Panc1 (cell line): Measurements from ENCODE around the gene CWC25. TPM values are rescaled to one million over a fixed set of nuclear protein-coding genes. Genes with fewer than 3 reads are reported as not detected.
"Not testable (repeated sequence)": the region's sequence is repeated elsewhere in the genome, so short reads cannot be mapped to it uniquely, and the experiment has no call there.

Experiments used
- ATAC-seq: fragments of 200-7000 bp; cut with Tn5 transposase; 2 replicates; pipeline ENCODE4 v1.9.1; 2020; ENCODE audit warnings: mild to moderate bottlenecking, moderate library complexity
- BruUV-seq: library from RNA; stranded (reverse); fragments of 400-500 nt; replicated peaks from 2 replicates; lab custom pipeline; 2021; lab: Mats Ljungman, UMichigan
- CTCF ChIA-PET: fragments of 300-600 bp; sonication (Branson Sonifier 250); formaldehyde crosslinking; loops from one replicate; lab custom pipeline; 2022; ENCODE audit warnings: antibody characterized with exemption; lab: Charles Lee
- POLR2A ChIA-PET: fragments of 300-600 bp; sonication (Branson Sonifier 250); formaldehyde crosslinking; loops from one replicate; lab custom pipeline; 2022; ENCODE audit warnings: antibody characterized with exemption; lab: Charles Lee
- DNase-seq: peaks from one replicate; pipeline ENCODE4 v3.0.0-alpha.2; 2010; ENCODE audit warnings: low read depth, low spot score
- H3K27ac ChIP-seq: 2 replicates; pipeline ENCODE4 v1.5.1; 2011; ENCODE audit warnings: mild to moderate bottlenecking, low read length, inconsistent platforms
- H3K27me3 ChIP-seq: fragments of 200-500 bp; sonication (Bioruptor generic); 2 replicates; pipeline ENCODE4 v1.6.0; 2014; ENCODE audit warnings: low read length, inconsistent platforms; ENCODE audit not compliant: control insufficient read depth, insufficient read depth
- H3K36me3 ChIP-seq: fragments of 200-500 bp; sonication (Bioruptor generic); 2 replicates; pipeline ENCODE4 v1.5.1; 2014; ENCODE audit warnings: inconsistent platforms, mild to moderate bottlenecking, low read length, moderate library complexity; ENCODE audit not compliant: control insufficient read depth, insufficient read depth
- H3K4me1 ChIP-seq: 2 replicates; pipeline ENCODE4 v1.5.1; 2011; ENCODE audit warnings: inconsistent platforms, mild to moderate bottlenecking, low read length, moderate library complexity; ENCODE audit not compliant: control insufficient read depth, insufficient read depth
- H3K4me3 ChIP-seq, 2 experiments: 2 replicates each; pipeline ENCODE4 v1.5.1; 2011 to 2012; ENCODE audit warnings: low read depth in 2 of 2, low read length in 2 of 2, mild to moderate bottlenecking in 2 of 2, inconsistent platforms in 1 of 2, moderate library complexity in 1 of 2
- H3K9me3 ChIP-seq: fragments of 200-500 bp; sonication (Bioruptor generic); 2 replicates; pipeline ENCODE4 v1.5.1; 2014; ENCODE audit warnings: low read depth, mild to moderate bottlenecking, inconsistent platforms, low read length, moderate library complexity; ENCODE audit not compliant: control insufficient read depth, insufficient read depth
- CTCF ChIP-seq: fragments of 450-650 bp; IDR thresholded peaks from 2 replicates; pipeline ENCODE4 v1.5.1; 2017; ENCODE audit warnings: mild to moderate bottlenecking
- POLR2AphosphoS5 ChIP-seq: IDR thresholded peaks from 2 replicates; pipeline ENCODE4 v1.6.1; 2012; ENCODE audit warnings: mild to moderate bottlenecking, low read depth, low read length, moderate library complexity
- SIN3A ChIP-seq: IDR thresholded peaks from 2 replicates; pipeline ENCODE4 v1.6.1; 2012; ENCODE audit warnings: low read depth, mild to moderate bottlenecking, low read length, moderate library complexity, borderline replicate concordance; ENCODE audit not compliant: insufficient read depth
- TCF7L2 ChIP-seq: IDR thresholded peaks from 2 replicates; pipeline ENCODE4 v1.6.1; 2011; ENCODE audit warnings: mild to moderate bottlenecking, low read depth, low read length, inconsistent platforms
- in situ Hi-C: cut with HindIII; loops from 2 replicates; pipeline ENCODE4 v1.10.0; 2016; ENCODE audit warnings: low sequenced_read_pairs, low pct_unique_long_range_greater_than_20kb
- intact Hi-C: fragments of 100-400 bp; cut with micrococcal nuclease; formaldehyde crosslinking; loops from one replicate; pipeline ENCODE4 v1.10.0; 2022; ENCODE audit not compliant: unreplicated experiment
- total RNA-seq: library from RNA; stranded (reverse); gene quantifications from one replicate; pipeline ENCODE4 v1.2.1, GENCODE V29; 2021; ENCODE audit not compliant: unreplicated experiment
- TF ChIP-seq, protein P1 (sequence below), 2 experiments: IDR thresholded peaks; 2 replicates each; pipeline ENCODE4 v1.6.1; 2011 to 2012; ENCODE audit warnings: low read depth in 2 of 2, control low read depth in 1 of 2, low read length in 1 of 2, mild to moderate bottlenecking in 1 of 2, moderate library complexity in 1 of 2; ENCODE audit not compliant: insufficient read depth in 1 of 2

Gene CWC25
- total RNA-seq, 1 experiment from 2014 or later: 13.6 TPM

- Histone ChIP-seq H3K36me3 (no peaks in the 10 kb centered on the region), H3K27ac (no peak overlapping the region), H3K9me3 (no peaks in the 10 kb centered on the region), H3K27me3 (no peaks in the 10 kb centered on the region), H3K4me3 (no peak overlapping the region), H3K4me1 (no peaks in the 10 kb centered on the region)
- ATAC-seq (peak; percentile 96), DNase-seq (peak; percentile 64)
- no TSS peak for BruUV-seq
- CTCF ChIA-PET: interaction anchor here (0.7 kb wide), 1 partner anchor 292 kb away, joined by 3 read pairs; no protein-coding TSS in a partner anchor
- TF ChIP-seq TCF7L2 (no peak), SIN3A (no peak), POLR2AphosphoS5 (no peak)
- TF ChIP-seq, protein P1, sequence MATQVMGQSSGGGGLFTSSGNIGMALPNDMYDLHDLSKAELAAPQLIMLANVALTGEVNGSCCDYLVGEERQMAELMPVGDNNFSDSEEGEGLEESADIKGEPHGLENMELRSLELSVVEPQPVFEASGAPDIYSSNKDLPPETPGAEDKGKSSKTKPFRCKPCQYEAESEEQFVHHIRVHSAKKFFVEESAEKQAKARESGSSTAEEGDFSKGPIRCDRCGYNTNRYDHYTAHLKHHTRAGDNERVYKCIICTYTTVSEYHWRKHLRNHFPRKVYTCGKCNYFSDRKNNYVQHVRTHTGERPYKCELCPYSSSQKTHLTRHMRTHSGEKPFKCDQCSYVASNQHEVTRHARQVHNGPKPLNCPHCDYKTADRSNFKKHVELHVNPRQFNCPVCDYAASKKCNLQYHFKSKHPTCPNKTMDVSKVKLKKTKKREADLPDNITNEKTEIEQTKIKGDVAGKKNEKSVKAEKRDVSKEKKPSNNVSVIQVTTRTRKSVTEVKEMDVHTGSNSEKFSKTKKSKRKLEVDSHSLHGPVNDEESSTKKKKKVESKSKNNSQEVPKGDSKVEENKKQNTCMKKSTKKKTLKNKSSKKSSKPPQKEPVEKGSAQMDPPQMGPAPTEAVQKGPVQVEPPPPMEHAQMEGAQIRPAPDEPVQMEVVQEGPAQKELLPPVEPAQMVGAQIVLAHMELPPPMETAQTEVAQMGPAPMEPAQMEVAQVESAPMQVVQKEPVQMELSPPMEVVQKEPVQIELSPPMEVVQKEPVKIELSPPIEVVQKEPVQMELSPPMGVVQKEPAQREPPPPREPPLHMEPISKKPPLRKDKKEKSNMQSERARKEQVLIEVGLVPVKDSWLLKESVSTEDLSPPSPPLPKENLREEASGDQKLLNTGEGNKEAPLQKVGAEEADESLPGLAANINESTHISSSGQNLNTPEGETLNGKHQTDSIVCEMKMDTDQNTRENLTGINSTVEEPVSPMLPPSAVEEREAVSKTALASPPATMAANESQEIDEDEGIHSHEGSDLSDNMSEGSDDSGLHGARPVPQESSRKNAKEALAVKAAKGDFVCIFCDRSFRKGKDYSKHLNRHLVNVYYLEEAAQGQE (IDR thresholded peaks at IDR 0.05; ENCODE audit: insufficient read depth in 1 of 2, low read depth in 2 of 2, low read length in 1 of 2): no peak
- in situ Hi-C loops: no loop called here
- POLR2A ChIA-PET: no interaction called here
- intact Hi-C loops: no loop called here
These were observed 36.3 kb upstream of the CWC25 start for GRCh38 chr17:38861399-38861843.

DNA sequence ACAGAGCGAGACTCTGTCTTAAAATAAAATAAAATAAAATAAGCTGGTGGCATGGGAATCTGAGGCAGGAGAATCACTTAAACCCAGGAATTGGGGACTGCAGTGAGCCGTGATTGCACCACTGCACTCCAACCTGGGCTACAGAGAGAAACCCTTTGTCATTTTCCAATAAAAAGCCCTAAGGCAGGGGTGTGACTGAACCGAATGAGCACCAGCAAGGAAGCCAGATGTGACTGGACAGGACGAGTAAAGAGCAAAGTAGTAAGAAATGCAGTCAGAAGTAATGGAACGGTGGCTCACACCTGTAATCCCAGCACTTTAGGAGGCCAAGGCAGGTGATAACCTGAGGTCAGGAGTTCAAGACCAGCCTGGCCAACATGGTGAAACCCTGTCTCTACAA lies 32.1 kb upstream of the CWC25 start:
- ChIA-PET POLR2A (no interaction called here), CTCF (no interaction called here)
- Histone ChIP-seq H3K4me3 (no peak overlapping the region), H3K27ac (no peak overlapping the region), H3K27me3 (no peaks in the 10 kb centered on the region), H3K4me1 (no peaks in the 10 kb centered on the region), H3K9me3 (no peaks in the 10 kb centered on the region), H3K36me3 (peaks cover 11% of the 10 kb centered on the region; the same call in 1 of the 2 replicates)
- intact Hi-C loops (no loop called here), in situ Hi-C loops (no loop called here)
- no peak for DNase-seq
- TF ChIP-seq, protein P1 (IDR thresholded peaks at IDR 0.05; ENCODE audit: insufficient read depth in 1 of 2, low read depth in 2 of 2, low read length in 1 of 2): no peak
- no peak for TF ChIP-seq CTCF
- TF ChIP-seq SIN3A: no peak
- no peak for TF ChIP-seq POLR2AphosphoS5
- TF ChIP-seq TCF7L2: no peak
- BruUV-seq: no TSS peak
- no peak for ATAC-seq

GRCh38 chr17:38855101-38855714 lies 30.1 kb upstream of the CWC25 start:
- CTCF ChIA-PET, BruUV-seq: not testable (repeated sequence)

More at GRCh38 chr17:38855101-38855714, 30.1 kb upstream of the CWC25 start:
- H3K27ac ChIP-seq, H3K9me3 ChIP-seq, H3K27me3 ChIP-seq, H3K4me3 ChIP-seq, ATAC-seq, H3K4me1 ChIP-seq, in situ Hi-C loops, DNase-seq, intact Hi-C loops: not testable (repeated sequence)
- POLR2A ChIA-PET: interaction anchor here (0.6 kb wide), 1 partner anchor 29 kb away, joined by 5 read pairs; no protein-coding TSS in a partner anchor
- peaks cover 21% of the 10 kb centered on the region for H3K36me3 ChIP-seq
